DMS 273 treated with DMSO at 0.1 percent for 48 hours (cell line): Measurements from ENCODE around the gene NCR3LG1.
A peak's percentile ranks its signal among the peaks of the same experiment; 100 is the strongest.

Source experiments
- DNase-seq: peaks from one replicate; lab custom pipeline; 2025; lab: John Stamatoyannopoulos, UW

The NCR3LG1 gene, protein sequence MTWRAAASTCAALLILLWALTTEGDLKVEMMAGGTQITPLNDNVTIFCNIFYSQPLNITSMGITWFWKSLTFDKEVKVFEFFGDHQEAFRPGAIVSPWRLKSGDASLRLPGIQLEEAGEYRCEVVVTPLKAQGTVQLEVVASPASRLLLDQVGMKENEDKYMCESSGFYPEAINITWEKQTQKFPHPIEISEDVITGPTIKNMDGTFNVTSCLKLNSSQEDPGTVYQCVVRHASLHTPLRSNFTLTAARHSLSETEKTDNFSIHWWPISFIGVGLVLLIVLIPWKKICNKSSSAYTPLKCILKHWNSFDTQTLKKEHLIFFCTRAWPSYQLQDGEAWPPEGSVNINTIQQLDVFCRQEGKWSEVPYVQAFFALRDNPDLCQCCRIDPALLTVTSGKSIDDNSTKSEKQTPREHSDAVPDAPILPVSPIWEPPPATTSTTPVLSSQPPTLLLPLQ

DNA sequence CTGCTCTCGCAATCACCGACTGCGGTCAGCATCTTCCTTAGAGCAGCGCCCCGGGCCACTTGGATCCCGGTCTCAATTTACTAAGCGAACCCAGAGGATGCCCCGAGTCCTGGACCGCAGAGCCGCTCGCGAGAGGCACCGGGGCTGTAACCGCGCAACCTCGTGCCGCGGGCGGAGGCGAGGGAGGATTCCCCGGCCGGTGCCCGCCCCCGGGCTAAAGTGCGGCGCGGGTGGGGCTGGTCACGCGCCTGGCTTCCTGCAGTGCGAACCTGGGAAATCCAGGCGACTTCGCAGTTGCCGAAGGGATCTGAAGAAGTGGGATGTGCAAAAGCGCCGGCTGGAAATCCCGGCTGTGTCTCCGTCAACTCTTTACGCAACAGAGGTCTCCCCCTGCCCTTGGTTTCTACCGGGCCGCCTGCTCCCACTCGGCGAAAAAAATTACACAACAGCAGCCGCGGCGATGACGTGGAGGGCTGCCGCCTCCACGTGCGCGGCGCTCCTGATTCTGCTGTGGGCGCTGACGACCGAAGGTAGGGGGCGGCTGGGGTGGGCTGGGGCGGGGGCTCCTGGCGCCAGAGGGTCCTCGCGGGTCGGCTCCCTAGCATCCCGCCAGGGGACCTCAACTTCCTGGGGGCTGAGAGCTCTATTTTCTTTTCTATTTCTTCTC lies at the start of gene NCR3LG1:
Gene NCR3LG1 (plus strand): TSS at position 291 of the 667 bp plus-strand sequence. CDS start 170 bp downstream, at position 461.
- no peak for DNase-seq

DNA sequence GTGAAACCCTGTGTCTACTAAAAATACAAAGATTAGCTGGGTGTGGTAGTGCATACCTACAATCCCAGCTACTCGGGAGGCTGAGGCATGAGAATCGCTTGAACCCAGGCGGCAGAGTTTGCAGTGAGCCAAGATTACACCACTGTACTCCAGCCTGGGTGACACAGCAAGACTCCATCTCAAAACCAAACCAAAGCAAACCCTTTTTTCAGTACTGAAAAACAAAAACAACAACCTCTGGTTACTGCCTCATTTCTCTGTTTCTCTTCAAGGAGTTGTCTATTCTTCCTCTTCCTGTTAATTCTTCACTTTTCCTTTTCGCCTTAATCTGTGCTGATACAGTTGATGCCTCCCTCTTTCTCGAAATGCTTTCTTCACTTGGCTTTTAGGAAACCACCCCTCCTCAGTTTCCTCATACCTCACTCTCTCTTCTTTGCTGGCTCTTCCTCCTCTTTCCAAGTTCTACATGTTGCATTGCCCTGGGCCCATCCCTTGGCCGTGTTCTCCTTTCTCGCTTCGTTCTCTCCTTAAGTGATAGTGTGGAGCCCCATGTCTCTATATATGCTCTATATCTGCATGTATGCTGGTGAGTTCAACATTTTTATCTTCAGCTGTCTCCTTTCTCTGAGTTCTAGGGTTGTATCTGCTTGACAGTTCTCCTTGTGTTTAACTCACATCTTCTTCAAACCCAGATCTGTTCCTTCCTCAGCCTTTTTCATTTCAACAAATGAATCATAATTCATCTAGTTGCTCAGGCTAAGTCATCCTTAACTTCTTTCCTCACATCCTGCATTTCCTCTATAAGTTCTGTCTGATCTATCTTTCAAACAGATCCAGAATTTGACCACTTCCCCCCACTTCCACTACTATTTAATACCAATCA lies 38.0 kb upstream of the NCR3LG1 start:
- DNase-seq = no peak

DNA sequence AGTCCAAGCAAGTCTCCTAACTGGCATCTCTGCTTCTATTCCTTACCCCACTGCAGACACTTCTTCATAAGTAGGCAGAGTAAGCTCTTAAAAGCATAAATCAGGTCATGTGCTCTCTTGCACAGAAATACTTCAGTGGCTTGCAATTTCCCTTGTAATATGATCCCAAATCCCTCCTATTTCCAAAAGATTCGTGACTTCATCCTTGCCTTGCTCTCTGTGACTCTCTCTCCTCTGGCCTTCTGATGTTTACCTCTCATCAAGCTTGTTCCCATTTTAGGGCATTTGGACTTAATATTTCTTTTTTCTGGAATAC lies 37.4 kb upstream of the NCR3LG1 start:
- DNase-seq = no peak

DNA sequence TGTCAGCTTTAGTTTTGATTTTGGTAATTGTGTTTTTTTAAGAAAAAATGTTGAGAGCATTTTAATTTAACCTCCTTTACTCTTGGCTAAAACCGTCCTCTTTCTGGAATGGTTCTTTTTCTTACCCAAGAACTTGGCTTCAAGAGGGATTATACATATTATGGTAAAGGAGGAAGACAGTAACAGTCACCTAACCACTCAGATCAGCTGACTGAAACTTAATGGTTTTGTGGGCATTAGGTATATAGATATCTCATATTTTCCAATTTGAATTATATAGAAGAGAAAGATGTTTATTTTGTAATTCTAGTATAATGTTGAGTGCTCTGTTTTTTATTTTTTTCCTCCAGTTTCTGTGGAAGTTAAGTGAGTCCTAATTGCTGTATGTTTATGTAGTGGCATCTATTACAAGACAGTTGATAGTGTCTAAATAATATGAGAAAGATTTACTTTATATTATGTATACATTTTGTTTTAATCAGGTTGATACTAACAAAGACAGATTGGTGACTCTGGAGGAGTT lies 36.6 kb upstream of the NCR3LG1 start:
- no peak for DNase-seq

DNA sequence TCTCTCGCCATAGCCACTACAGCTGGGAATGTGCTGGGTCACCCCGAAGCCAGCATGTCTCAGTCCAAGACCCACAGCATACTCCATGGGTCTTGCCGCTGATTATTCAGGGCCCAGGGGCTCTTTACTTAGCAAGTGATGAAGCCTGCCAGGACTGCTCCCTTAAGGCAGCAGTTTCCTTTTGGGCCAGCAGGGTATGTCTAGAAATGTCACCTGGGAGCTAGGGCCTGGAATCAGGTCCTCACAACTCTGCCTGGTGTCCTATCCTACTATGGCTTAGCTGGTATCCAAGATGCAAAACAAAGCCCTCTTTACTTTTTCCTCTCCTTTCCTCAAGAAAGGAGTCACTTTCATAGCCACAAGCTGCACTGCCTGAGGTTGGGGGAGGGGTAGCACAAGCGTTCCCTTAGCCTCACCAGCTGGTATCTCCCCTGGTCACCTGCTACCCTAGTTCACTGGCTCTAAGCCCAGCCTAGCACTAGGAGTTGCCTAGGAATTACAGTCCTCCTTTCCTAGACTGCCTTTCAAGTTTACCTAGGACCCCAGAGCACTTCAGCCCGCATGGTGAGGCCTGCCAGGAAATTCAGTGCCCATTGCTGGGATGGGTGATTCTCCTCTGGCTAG lies 22.6 kb upstream of the NCR3LG1 start:
- no peak for DNase-seq

DNA sequence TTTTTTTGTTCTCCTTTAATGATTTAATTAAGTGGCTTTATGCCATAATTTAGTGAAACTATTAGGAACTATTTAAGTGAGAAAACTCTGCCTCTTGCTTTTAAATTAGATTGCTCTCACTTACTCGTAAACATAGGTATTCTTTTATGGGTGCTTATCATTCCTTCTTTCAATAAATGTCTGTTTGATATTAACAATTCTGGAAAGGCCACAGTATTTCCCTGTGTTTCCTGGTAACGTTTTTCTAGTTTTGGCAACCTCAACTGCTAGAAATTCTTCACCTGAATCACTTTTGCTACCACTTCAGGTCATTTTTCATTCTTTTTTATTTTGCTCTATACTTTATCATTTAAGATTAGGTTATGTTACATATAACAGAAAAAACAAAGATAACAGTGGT lies 19.9 kb upstream of the NCR3LG1 start:
- no peak for DNase-seq

DNA sequence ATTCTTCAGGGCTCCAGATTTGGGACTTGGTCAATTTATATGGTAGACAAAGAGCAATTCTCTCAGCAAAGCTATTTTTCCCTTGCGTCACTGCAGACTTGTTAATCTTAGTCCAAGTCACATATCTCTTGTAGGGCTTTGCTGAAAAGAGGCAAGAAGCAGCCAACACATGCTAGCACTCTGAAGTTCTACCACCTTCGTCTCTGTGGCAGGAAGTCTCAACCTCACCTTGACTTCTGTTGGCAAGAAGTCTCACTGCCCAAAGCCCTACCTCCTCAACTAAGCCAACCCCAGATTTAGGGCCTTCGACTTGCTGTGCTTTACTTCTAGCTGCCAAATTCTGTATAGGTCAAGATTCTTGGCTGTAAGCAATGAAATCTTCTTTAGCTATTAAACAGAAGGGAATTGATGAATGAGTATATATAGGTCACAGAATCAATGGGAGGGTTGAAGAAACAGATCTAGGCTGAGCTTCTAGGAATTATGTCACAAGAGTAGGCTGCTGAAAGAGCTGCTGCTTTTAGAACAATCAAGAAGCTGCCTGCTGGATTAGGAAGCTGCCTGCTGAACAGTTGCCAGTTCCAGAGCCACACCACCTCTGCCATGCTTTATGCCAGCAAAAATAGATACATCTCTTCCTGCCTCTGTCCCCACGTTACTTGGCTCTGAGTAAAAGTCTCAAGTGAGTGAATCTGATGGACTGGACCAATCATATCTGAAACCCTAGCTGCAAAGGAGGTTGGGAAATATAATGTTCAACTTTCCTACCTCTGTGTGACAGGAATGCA lies 17.6 kb upstream of the NCR3LG1 start:
- DNase-seq = no peak

DNA sequence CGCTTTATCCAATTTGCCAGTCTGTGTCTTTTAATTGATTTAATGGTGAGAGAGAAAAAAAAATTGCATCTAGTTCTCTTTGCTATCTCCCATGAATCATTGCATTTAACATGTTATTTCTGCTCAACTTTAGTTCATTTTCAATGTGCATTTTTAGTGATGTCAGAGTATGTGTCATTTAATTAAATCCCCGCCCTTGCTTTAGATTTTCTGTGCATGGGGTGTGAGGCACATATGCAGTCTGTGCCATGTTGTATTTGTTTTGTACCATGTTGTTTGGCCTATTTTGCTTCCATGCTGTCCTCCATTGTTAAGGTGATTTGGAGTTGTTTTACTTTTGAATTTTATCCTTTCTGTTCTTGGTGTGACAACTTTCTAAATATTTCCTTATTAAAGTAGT lies 8.3 kb upstream of the NCR3LG1 start:
- DNase-seq = no peak

DNA sequence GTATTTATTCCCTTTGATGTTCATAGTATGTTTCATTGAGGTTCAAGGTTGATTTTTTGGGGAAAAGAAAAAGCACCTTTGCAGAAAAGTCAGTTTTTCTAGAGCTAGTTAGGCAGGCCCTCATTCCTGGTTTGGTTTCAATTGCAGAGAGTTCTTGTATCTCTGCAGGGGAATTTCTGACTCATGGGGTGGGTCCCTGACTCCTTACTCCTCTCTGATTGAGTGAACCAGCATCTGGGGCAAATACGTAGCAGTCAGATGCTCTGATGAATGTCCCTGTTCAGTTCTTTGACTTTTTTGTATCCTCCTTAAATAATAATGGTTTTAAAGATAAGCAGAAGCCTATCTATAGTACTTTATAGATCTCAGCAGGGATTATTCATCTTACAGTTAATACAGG lies 7.7 kb upstream of the NCR3LG1 start:
- no peak for DNase-seq

DNA sequence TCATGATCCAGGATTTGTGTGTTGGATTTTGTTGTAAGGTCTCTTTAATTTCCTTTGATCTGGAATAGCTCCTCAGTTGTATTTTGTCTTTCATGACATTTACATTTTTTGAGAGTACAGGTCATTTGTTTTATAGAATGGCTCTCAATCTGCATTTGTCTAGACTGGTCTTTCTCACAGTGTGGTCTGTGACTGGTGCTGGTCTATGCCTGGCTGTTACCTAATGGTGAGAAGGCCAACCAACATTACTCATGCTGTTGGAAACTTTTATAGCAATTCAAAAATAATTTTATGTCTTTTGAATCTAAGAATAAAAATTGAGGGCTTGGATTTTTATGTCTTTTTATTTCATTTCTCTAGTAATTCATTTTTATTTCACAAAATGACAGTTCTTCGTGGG lies 3.9 kb upstream of the NCR3LG1 start:
- DNase-seq = no peak

DNA sequence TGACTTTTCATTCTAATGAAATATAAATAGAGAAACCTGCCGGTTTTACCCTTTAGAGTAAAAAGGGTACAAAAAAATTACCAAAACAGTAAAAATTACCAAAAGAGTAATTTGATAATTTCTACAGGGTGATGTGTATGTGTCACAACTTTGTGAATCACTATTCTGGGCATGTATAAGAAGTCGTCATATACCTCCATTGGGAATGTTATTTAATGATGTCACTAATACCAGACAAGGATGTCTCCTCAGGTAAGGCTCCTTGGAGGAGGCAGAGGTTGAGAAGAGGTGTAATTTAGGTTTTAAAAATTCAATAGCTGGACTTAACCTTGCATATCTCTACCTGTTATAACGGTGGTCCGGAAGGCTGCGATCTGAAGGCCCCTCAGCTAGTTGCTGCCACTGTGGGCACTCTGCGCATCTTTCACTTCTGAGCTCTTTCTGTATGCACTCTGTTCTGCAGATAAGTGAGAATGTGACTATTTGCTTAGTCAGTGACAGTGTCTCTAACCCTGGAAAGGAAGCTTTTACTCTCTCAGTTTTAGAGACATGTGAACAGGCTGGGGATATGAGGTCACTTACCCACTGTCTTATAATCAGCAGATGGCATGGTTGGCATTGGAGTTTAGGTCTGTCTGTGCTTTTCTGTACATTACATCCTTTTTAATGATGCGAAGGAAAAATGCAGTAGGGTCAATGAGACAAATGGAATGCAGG lies 987 bp upstream of the NCR3LG1 start:
- DNase-seq = no peak

DNA sequence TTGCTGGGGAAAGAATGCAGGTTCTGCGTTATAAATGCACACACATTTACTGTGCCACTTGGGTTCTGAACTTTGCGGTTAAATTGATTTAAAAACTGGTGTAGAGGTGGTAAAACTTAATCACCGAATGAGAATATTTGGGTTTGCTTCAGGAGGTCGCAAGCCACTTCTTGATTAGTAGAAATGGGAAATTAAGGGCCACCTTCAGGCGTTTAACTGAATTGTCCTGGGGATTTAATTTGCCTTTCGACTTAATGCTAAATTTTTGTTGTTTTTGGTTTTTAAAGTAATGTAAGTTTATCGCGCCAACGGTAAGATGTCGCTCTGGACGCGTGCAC lies 459 bp upstream of the NCR3LG1 start:
- no peak for DNase-seq

DNA sequence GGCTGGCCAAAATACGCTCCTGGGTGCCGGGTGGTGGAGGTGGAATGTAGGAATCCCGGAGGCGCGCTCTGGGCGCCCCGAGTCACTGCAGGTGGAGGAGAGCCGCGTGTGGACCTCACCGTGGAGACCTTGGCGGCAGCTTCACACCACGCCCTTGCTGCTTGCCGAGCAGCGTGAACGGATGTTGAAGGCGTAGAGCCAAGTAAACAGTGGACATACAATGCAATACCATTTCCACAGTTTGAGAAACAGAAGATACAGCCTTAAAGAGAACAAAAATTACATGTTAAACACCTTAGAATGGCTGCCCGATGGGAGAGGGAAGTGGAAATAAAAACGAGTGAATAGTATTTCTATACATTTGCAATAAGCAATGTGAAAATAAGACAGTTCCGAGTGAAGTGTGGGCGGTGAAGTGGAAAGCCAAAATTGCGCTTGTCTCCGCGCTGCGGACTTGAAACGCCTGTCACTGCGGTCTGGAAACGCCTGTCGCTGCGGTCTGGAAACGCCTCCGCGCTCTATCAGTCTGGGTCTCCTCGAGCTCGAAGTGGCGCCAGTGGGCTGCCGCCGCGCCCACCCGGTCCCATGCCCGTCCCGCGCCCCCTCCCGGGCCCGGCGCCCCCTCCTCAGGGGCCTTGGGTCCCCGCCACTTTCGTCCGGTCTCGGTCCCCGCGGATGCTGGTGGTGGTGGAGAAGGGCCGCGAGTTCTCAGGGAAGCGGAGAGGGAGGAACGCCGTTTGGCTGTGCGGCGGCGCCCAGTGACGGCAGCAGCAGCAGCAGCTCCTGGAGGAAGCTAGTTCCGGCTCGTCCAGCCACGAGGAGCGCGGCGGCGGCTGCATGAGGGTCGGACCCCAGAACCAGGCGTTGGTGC lies 1.6 kb downstream of the NCR3LG1 start:
- DNase-seq = peak; percentile 50

DNA sequence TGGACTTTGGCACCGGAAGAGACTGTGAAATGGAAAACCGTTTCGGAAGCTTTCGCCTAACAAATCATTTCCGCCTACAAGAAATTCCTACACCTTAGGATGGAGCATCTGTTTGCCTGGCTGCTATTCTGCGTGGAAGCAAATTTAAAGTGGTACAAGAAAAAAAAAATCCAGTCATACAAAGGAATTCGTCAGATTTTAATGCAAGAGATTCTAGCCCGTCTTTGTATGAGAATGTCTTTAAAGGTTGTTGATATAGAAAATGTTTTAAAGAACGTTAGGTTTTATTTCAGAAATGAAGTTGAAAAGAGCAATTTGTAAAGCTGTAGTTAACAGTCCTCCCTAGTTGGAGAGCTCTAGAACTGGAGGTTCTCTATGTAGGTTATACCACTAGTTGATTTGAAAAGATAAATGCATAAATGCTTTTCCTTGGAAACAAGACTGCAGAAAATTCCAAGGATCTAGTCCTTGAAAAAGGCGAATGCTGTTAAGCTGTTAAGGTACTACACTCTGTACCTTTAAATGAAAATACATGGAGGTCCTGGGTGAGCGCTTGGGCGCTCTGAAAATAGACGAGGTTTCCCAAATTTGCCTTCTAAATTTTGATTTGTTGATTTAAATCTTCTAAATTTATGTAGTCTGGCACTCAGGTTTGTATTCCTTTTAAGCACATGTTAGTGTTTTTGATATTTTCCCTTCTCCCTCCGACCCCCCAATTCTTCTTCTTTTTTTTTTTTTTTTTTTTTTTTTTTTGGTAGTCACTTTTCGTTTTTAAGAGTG lies 2.4 kb downstream of the NCR3LG1 start:
- no peak for DNase-seq

DNA sequence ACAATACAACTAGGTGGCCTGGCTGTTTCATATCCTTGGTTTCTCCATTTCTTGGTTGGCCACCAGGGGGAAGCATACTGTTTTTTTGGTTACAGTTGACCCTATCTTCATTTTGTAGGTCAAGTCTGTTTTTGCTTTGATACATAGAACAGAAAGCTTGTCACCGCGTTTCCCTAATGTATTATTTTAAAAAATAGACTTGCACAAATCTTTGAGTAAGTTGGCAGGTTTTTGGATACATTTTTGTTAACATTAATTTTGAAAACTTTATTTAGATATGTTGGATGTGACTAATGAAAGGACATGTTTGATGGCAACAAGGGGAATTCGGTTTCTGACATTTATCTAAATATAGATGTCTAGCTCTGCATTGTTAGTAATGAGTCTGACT lies 3.0 kb downstream of the NCR3LG1 start:
- no peak for DNase-seq

DNA sequence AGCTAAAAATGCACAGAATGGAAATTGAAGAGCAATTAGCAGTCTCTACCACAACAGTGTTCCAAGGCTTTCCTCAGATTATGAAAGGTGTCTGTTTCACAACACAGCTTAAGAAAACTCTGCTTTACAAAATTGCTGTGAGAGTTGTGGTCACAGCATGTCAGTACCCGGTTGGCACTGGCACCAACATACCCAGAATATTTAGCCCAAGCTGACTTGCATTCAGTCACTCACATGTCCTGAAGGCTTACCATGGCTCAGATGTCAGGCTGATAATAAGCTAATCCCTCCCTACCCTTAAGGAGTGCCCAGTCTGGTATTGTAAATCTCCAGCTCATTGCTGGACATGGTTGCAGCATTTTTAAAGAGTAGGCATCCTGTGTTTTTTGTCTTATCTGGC lies 14.9 kb downstream of the NCR3LG1 start:
- no peak for DNase-seq

DNA sequence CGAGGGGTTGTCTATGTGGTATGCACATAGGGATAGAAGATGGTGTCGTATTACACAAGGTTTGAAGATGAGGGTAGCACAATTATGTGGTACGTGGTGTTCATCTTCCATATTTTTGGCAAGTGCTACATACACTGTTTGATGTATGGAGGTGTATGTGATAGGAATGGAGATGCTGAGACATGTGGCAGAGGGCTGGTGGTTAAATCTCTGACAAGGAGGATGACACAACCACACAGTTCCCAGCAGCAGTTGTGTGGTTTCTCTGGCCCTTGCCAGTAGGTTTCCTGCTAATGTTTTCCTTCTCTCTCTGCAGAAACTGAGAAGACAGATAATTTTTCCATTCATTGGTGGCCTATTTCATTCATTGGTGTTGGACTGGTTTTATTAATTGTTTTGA lies 17.0 kb downstream of the NCR3LG1 start:
- no peak for DNase-seq

DNA sequence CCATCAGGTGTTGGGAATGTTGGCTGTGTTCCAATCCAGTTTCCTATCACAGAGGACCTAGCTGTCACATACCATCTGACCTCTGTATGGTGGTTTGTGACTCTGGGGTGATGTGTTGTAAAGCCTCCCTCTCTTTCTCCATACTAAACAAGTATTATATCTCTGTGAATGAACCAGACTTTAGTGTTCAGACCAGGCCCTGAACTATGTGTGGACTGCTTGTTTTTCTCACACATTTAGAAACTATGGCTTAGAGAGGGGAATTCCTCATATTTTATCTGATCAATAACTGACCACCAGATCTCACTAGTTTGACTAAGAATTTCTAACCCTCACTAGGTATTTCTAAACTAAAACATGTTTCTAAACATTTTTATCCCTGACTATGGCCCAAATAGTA lies 17.5 kb downstream of the NCR3LG1 start:
- DNase-seq = no peak

DNA sequence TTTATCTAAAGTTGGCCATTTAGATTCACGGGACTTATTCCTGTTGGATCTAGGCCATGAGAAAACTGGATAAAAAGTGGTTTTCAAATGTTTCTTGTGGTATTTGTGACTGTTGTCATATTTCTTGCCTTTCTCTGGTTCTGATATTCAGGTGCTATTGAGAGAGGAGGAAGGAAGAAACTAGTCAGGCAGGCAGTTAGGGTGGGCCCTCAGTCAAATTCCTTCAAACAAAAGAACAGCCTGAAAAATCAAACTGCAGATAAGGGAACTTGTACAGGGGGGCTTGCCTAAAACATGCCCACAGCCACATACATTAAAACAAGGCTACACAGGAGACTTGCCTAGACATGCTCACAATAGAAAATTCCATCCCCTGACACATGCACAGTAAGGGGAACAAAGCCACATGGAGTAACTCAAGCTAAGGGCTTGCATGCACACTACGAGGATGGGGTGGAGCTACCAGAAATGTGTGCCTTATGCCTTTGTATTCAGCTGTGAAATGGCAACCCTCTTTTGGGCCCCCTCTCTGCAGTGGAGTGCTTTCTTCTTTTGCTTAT lies 18.2 kb downstream of the NCR3LG1 start:
- DNase-seq = no peak
